ENCODE measurements around the gene PRDM8. TPM values are rescaled to one million over a fixed set of nuclear protein-coding genes. Genes with fewer than 3 reads are reported as not detected.

PRDM8 gene
- total RNA-seq (30.1 and 35.6 TPM in 2 replicates), polyA plus RNA-seq (14.3 and 20.0 TPM in 2 replicates), polyA minus RNA-seq (18.7 and 21.1 TPM in 2 replicates)
- 8.4 TPM for total RNA-seq (2013)

- intact Hi-C loops (cut with micrococcal nuclease): loop anchor here (1.0 kb wide), 1 partner anchor 12 kb away; no protein-coding TSS in a partner anchor
- TF ChIP-seq EZH2 (IDR thresholded peaks at IDR 0.05; ENCODE audit: borderline replicate concordance, insufficient read depth, low read depth, low read length, poor library complexity, severe bottlenecking) (no peak), CTCF (IDR thresholded peaks at IDR 0.05) (no peak)
These were observed at the start of gene PRDM8 for GRCh38 chr4:80196922-80197573. PRDM8 (plus strand) TSS chr4:80197503; CDS start chr4:80200081, 2,578 bp downstream.

More at GRCh38 chr4:80196922-80197573, at the start of gene PRDM8:
- H3K4me3 Mint-ChIP-seq: peak within 1 kb of the TSS; percentile 79
- CTCF ChIA-PET: interaction anchor here (1.7 to 10.2 kb wide), 4 partner anchors 9 to 71 kb away, joined by 4 to 195 read pairs (median 14); no protein-coding TSS in a partner anchor
- WGBS (ENCODE audit: insufficient coverage): 15% methylated on average over 38 of the region's 42 CpGs
- H3K36me3 ChIP-seq (replicated peaks in 1 of 2; ENCODE audit: control extremely low read depth in 1 of 2, control insufficient read depth in 1 of 2, extremely low read depth in 1 of 2, insufficient read depth in 2 of 2, low read length in 1 of 2): peaks cover 2 to 4% of the 10 kb centered on the region in 2 experiments
- H3K27me3 ChIP-seq (replicated peaks in 1 of 4; ENCODE audit: control extremely low read depth in 1 of 4, control insufficient read depth in 3 of 4, insufficient read depth in 4 of 4, low read length in 3 of 4): peaks cover 0 to 54% (median 12%) of the 10 kb centered on the region in 4 experiments
- no peak within 1 kb of the TSS for H3K27ac ChIP-seq (ENCODE audit: low read length in 2 of 2)
- H3K4me2 ChIP-seq (replicated peaks; ENCODE audit: low read depth, low read length, poor library complexity, severe bottlenecking): peak within 1 kb of the TSS; percentile 74
- peak within 1 kb of the TSS; percentile 50 for H3K9ac ChIP-seq (ENCODE audit: low read length)
- peaks cover 23% of the 10 kb centered on the region for H3K27me3 Mint-ChIP-seq
- H2AFZ ChIP-seq (ENCODE audit: insufficient read depth, low read depth, low read length, poor library complexity, severe bottlenecking): peak within 1 kb of the TSS; percentile 30
- H3K9me3 ChIP-seq (ENCODE audit: control extremely low read depth in 1 of 3, control insufficient read depth in 2 of 3, insufficient read depth in 1 of 3, low read length in 2 of 3): peaks cover 0 to 4% (median 0%) of the 10 kb centered on the region in 3 donors
- peaks cover 40% of the 10 kb centered on the region for H3K4me1 Mint-ChIP-seq
- H3K79me2 ChIP-seq (ENCODE audit: control insufficient read depth, insufficient read depth, low read length): no peaks in the 10 kb centered on the region
- peak within 1 kb of the TSS; percentile 72 for H3K27ac Mint-ChIP-seq
- DNase-seq (peak; percentile 63), ATAC-seq (ENCODE audit: low read depth) (peak; percentile 31)
- H4K20me1 ChIP-seq (ENCODE audit: control insufficient read depth, insufficient read depth, low read length, poor library complexity, severe bottlenecking): peaks cover 17% of the 10 kb centered on the region
- H3K9me3 Mint-ChIP-seq (ENCODE audit: insufficient read depth): no peaks in the 10 kb centered on the region
- peaks cover 33 to 37% of the 10 kb centered on the region in 2 donors for H3K4me1 ChIP-seq (ENCODE audit: control insufficient read depth in 2 of 2, insufficient read depth in 2 of 2, low read length in 2 of 2)
- H3K4me3 ChIP-seq (ENCODE audit: control extremely low read depth in 1 of 5, extremely low read depth in 1 of 5, insufficient read depth in 1 of 5, low read depth in 2 of 5, low read length in 4 of 5): peak within 1 kb of the TSS; percentile 8 to 58 (median 41)
- POLR2A ChIA-PET: interaction anchor here (1.9 to 2.2 kb wide), 2 partner anchors 11 to 15 kb away, joined by 5 to 9 read pairs; no protein-coding TSS in a partner anchor
